GM23338 (cell line): ENCODE measurements around the gene TMEM8B. TPM values are rescaled to one million over a fixed set of nuclear protein-coding genes. Genes with fewer than 3 reads are reported as not detected.

ENCODE experiments used
- ATAC-seq: fragments of 200-7000 bp; cut with Tn5 transposase; 3 replicates; pipeline ENCODE4 v1.9.1; 2020
- DNase-seq: peaks from one replicate; pipeline ENCODE4 v3.0.0-alpha.2; 2015; ENCODE audit warnings: low spot score
- H2AFZ ChIP-seq: fragments of 200-600 bp; sonication (generic); 2 replicates; pipeline ENCODE4 v1.8.0; 2016; ENCODE audit warnings: antibody characterized with exemption, mild to moderate bottlenecking, moderate library complexity
- H3F3A ChIP-seq: fragments of 200-600 bp; sonication (generic); replicated peaks from 2 replicates; pipeline ENCODE4 v1.8.0; 2017; ENCODE audit warnings: antibody characterized with exemption, mixed run types, low read depth
- H3K27ac ChIP-seq: fragments of 200-600 bp; sonication (generic); 2 replicates; pipeline ENCODE4 v1.6.1; 2016; ENCODE audit warnings: low read depth
- H3K27me3 ChIP-seq: fragments of 200-600 bp; sonication (generic); 2 replicates; pipeline ENCODE4 v1.8.0; 2016; ENCODE audit warnings: mild to moderate bottlenecking, mixed run types, moderate library complexity; ENCODE audit not compliant: insufficient read depth
- H3K36me3 ChIP-seq: fragments of 200-600 bp; sonication (generic); 2 replicates; pipeline ENCODE4 v1.8.0; 2016; ENCODE audit warnings: mild to moderate bottlenecking; ENCODE audit not compliant: insufficient read depth
- H3K4me1 ChIP-seq: fragments of 200-600 bp; sonication (generic); 2 replicates; pipeline ENCODE4 v1.8.0; 2016; ENCODE audit warnings: mild to moderate bottlenecking, moderate library complexity; ENCODE audit not compliant: insufficient read depth
- H3K4me2 ChIP-seq: fragments of 200-600 bp; sonication (generic); 2 replicates; pipeline ENCODE4 v1.7.1; 2017; ENCODE audit warnings: mixed run types
- H3K4me3 ChIP-seq: fragments of 200-600 bp; sonication (generic); 2 replicates; pipeline ENCODE4 v1.6.1; 2016; ENCODE audit warnings: mixed run types
- H3K79me2 ChIP-seq: fragments of 200-600 bp; sonication (generic); replicated peaks from 2 replicates; pipeline ENCODE4 v1.8.0; 2017; ENCODE audit warnings: mild to moderate bottlenecking; ENCODE audit not compliant: insufficient read depth
- H3K9me2 ChIP-seq: fragments of 200-600 bp; sonication (generic); 2 replicates; pipeline ENCODE4 v1.8.0; 2017; ENCODE audit not compliant: insufficient read depth
- H4K20me1 ChIP-seq: fragments of 200-600 bp; sonication (generic); replicated peaks from 2 replicates; pipeline ENCODE4 v1.8.0; 2017; ENCODE audit warnings: mild to moderate bottlenecking; ENCODE audit not compliant: insufficient read depth
- H3K27ac Mint-ChIP-seq: 2 replicates; pipeline ENCODE4 v1.8.0; 2020; ENCODE audit warnings: inconsistent platforms, mild to moderate bottlenecking, moderate library complexity, mixed read lengths
- H3K27me3 Mint-ChIP-seq: 3 replicates; pipeline ENCODE4 v1.8.0; 2022; ENCODE audit warnings: low read depth, mild to moderate bottlenecking, moderate library complexity, mixed read lengths, inconsistent platforms; ENCODE audit not compliant: insufficient read depth, poor library complexity
- H3K36me3 Mint-ChIP-seq: 3 replicates; pipeline ENCODE4 v1.8.0; 2021; ENCODE audit warnings: low read depth, mild to moderate bottlenecking, inconsistent platforms, moderate library complexity, mixed read lengths
- H3K4me1 Mint-ChIP-seq: 3 replicates; pipeline ENCODE4 v1.8.0; 2020; ENCODE audit warnings: mild to moderate bottlenecking, inconsistent platforms, mixed read lengths
- H3K4me3 Mint-ChIP-seq: 3 replicates; pipeline ENCODE4 v1.8.0; 2021; ENCODE audit warnings: moderate library complexity, mild to moderate bottlenecking, inconsistent platforms, mixed read lengths
- H3K9me3 Mint-ChIP-seq: 3 replicates; pipeline ENCODE4 v1.8.0; 2020; ENCODE audit warnings: moderate library complexity, mild to moderate bottlenecking, inconsistent platforms, mixed read lengths
- CREB1 ChIP-seq: fragments of 250-450 bp; sonication (Bioruptor Pico); IDR thresholded peaks from 2 replicates; pipeline ENCODE4 v1.5.0; 2020; ENCODE audit warnings: low read depth, mild to moderate bottlenecking, moderate library complexity
- ETS1 ChIP-seq: IDR thresholded peaks from 2 replicates; pipeline ENCODE4 v1.6.1; 2016; ENCODE audit warnings: antibody characterized with exemption
- EZH2 ChIP-seq: fragments of 200-600 bp; sonication (generic); IDR thresholded peaks from one replicate; pipeline ENCODE4 v1.8.0; 2017; ENCODE audit warnings: antibody characterized with exemption, mild to moderate bottlenecking, low read depth; ENCODE audit not compliant: unreplicated experiment
- REST ChIP-seq: IDR thresholded peaks from one replicate; pipeline ENCODE4 v1.6.1; 2018; ENCODE audit warnings: antibody characterized with exemption; ENCODE audit not compliant: unreplicated experiment
- polyA plus RNA-seq: library from polyadenylated mRNA; unstranded; fragments of >200 nt; fragmentation: Nextera tagmentation; extraction: Ambion mirVana; gene quantifications from 2 replicates; pipeline ENCODE4 v1.2.1, GENCODE V29; 2016
- total RNA-seq: library from RNA; depleted of rRNA; stranded (reverse); fragments of >200 nt; shearing (Covaris generic); gene quantifications from 2 replicates; pipeline ENCODE4 v1.2.3, GENCODE V29; 2014
- TF ChIP-seq, protein P1 (sequence below): fragments of 250-450 bp; sonication (Bioruptor Pico); IDR thresholded peaks from 2 replicates; pipeline ENCODE4 v1.5.0; 2020; ENCODE audit warnings: mild to moderate bottlenecking, moderate library complexity

TMEM8B gene
- total and polyA plus RNA-seq, 2 experiments from 2014 or later: 4.2 to 5.5 TPM

- no peak for TF ChIP-seq REST
Observed at GRCh38 chr9:35891646-35892045, 62.6 kb downstream of the TMEM8B start (continued).

DNA sequence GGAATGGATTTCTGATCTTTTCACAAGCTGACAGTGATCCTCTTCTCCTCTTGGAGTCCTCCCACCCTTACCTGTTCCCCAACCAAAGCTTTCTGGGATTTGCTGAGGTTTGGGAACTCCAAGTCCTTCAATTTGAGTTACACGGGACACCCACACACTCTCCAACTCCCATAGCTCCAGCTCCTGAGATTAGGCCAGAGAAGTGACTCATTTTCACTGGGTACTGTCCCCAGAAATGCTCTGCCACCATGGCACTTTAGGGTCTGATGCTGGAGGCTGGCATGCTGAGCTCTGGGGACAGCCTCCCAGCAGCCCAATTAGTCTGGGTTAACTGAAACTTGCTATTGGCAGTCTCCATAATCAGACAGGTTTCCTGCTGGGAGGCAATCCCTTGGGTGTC lies 63.0 kb downstream of the TMEM8B start:
- Histone ChIP-seq H3K36me3 (no peaks in the 10 kb centered on the region), H3K27me3 (no peaks in the 10 kb centered on the region), H3F3A (no peaks in the 10 kb centered on the region), H3K79me2 (no peaks in the 10 kb centered on the region), H2AFZ (no peak overlapping the region), H3K4me1 (no peaks in the 10 kb centered on the region), H3K9me2 (no peaks in the 10 kb centered on the region), H4K20me1 (no peaks in the 10 kb centered on the region), H3K4me2 (no peak overlapping the region), H3K4me3 (no peak overlapping the region), H3K27ac (no peak overlapping the region)
- Mint-ChIP-seq H3K27me3 (peaks cover 4% of the 10 kb centered on the region), H3K9me3 (no peaks in the 10 kb centered on the region), H3K36me3 (no peaks in the 10 kb centered on the region), H3K27ac (no peak overlapping the region), H3K4me3 (no peak overlapping the region), H3K4me1 (no peaks in the 10 kb centered on the region)
- no peak for DNase-seq
- TF ChIP-seq REST: no peak
- no peak for TF ChIP-seq CREB1 (CRISPR knock-in tag)
- TF ChIP-seq, protein P1, sequence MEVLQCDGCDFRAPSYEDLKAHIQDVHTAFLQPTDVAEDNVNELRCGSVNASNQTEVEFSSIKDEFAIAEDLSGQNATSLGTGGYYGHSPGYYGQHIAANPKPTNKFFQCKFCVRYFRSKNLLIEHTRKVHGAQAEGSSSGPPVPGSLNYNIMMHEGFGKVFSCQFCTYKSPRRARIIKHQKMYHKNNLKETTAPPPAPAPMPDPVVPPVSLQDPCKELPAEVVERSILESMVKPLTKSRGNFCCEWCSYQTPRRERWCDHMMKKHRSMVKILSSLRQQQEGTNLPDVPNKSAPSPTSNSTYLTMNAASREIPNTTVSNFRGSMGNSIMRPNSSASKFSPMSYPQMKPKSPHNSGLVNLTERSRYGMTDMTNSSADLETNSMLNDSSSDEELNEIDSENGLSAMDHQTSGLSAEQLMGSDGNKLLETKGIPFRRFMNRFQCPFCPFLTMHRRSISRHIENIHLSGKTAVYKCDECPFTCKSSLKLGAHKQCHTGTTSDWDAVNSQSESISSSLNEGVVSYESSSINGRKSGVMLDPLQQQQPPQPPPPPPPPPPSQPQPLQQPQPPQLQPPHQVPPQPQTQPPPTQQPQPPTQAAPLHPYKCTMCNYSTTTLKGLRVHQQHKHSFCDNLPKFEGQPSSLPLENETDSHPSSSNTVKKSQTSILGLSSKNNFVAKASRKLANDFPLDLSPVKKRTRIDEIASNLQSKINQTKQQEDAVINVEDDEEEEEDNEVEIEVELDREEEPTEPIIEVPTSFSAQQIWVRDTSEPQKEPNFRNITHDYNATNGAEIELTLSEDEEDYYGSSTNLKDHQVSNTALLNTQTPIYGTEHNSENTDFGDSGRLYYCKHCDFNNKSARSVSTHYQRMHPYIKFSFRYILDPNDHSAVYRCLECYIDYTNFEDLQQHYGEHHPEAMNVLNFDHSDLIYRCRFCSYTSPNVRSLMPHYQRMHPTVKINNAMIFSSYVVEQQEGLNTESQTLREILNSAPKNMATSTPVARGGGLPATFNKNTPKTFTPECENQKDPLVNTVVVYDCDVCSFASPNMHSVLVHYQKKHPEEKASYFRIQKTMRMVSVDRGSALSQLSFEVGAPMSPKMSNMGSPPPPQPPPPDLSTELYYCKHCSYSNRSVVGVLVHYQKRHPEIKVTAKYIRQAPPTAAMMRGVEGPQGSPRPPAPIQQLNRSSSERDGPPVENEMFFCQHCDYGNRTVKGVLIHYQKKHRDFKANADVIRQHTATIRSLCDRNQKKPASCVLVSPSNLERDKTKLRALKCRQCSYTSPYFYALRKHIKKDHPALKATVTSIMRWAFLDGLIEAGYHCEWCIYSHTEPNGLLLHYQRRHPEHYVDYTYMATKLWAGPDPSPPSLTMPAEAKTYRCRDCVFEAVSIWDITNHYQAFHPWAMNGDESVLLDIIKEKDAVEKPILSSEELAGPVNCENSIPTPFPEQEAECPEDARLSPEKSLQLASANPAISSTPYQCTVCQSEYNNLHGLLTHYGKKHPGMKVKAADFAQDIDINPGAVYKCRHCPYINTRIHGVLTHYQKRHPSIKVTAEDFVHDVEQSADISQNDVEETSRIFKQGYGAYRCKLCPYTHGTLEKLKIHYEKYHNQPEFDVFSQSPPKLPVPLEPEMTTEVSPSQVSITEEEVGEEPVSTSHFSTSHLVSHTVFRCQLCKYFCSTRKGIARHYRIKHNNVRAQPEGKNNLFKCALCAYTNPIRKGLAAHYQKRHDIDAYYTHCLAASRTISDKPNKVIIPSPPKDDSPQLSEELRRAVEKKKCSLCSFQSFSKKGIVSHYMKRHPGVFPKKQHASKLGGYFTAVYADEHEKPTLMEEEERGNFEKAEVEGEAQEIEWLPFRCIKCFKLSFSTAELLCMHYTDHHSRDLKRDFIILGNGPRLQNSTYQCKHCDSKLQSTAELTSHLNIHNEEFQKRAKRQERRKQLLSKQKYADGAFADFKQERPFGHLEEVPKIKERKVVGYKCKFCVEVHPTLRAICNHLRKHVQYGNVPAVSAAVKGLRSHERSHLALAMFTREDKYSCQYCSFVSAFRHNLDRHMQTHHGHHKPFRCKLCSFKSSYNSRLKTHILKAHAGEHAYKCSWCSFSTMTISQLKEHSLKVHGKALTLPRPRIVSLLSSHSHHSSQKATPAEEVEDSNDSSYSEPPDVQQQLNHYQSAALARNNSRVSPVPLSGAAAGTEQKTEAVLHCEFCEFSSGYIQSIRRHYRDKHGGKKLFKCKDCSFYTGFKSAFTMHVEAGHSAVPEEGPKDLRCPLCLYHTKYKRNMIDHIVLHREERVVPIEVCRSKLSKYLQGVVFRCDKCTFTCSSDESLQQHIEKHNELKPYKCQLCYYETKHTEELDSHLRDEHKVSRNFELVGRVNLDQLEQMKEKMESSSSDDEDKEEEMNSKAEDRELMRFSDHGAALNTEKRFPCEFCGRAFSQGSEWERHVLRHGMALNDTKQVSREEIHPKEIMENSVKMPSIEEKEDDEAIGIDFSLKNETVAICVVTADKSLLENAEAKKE: no peak
- no peak for TF ChIP-seq EZH2
- TF ChIP-seq ETS1: no peak
- ATAC-seq: no peak
